Hepatic stellate cell (primary cell): ENCODE results near the gene WNT8A.

Experiments used
- DNase-seq: peaks from one replicate; pipeline ENCODE4 v3.0.0; 2011; ENCODE audit warnings: low spot score

The WNT8A gene

DNA sequence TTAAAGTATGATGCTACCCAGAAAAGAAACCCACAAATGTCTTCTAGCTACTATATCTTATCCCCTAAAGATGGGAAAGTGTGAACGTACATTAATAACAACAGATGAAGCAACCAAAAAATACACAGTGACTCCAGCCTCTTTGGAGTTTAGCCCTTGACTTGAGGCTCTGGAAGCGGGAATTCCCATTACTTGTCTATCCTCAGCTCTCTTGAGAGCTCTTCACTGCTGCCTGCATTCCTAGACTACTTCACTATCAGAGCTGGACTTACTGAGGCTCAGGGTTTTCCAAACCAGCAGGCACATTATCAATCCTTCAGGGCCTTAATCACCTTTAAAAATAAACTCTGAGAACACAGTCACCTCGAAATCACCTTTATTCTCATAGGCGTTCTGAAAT is 56.4 kb downstream of the WNT8A start:
- DNase-seq: no peak
